Astrocyte (in vitro differentiated cells and primary cell): ENCODE results near the gene TTC27. TPM values are rescaled to one million over a fixed set of nuclear protein-coding genes. Genes with fewer than 3 reads are reported as not detected.

Experiments
- DNase-seq: peaks from one replicate; pipeline ENCODE4 v3.0.0-alpha.2; 2010; ENCODE audit warnings: low read depth
- FAIRE-seq: peaks from 2 replicates; lab custom pipeline; 2011; peaks lifted over from hg19 to GRCh38; lab: Jason Lieb, UNC
- H2AFZ ChIP-seq: 2 replicates; pipeline ENCODE4 v1.6.0; 2012; ENCODE audit warnings: low read depth, low read length, inconsistent platforms
- H3K27ac ChIP-seq: 2 replicates; pipeline ENCODE4 v1.5.1; 2011; ENCODE audit warnings: low read depth, low read length, inconsistent platforms
- H3K27me3 ChIP-seq: 2 replicates; pipeline ENCODE4 v1.6.0; 2011; ENCODE audit warnings: low read length, inconsistent platforms; ENCODE audit not compliant: insufficient read depth
- H3K36me3 ChIP-seq: 2 replicates; pipeline ENCODE4 v1.5.1; 2011; ENCODE audit warnings: low read length, inconsistent platforms; ENCODE audit not compliant: insufficient read depth
- H3K4me1 ChIP-seq: 2 replicates; pipeline ENCODE4 v1.5.1; 2011; ENCODE audit warnings: low read length, inconsistent platforms; ENCODE audit not compliant: insufficient read depth
- H3K4me2 ChIP-seq: 2 replicates; pipeline ENCODE4 v1.6.0; 2012; ENCODE audit warnings: low read length, inconsistent platforms
- H3K4me3 ChIP-seq: 2 replicates; pipeline ENCODE4 v1.5.1; 2011; ENCODE audit warnings: low read depth, mild to moderate bottlenecking, low read length, inconsistent platforms; ENCODE audit not compliant: insufficient read depth
- H3K79me2 ChIP-seq: 2 replicates; pipeline ENCODE4 v1.6.0; 2012; ENCODE audit warnings: mild to moderate bottlenecking, low read length, inconsistent platforms; ENCODE audit not compliant: insufficient read depth
- H3K9ac ChIP-seq: 2 replicates; pipeline ENCODE4 v1.6.0; 2012; ENCODE audit warnings: mild to moderate bottlenecking, low read length, inconsistent platforms
- H3K9me3 ChIP-seq: 2 replicates; pipeline ENCODE4 v1.5.1; 2012; ENCODE audit warnings: low read depth, mild to moderate bottlenecking, low read length, inconsistent platforms; ENCODE audit not compliant: insufficient read depth
- H4K20me1 ChIP-seq: 2 replicates; pipeline ENCODE4 v1.6.0; 2012; ENCODE audit warnings: low read length, inconsistent platforms; ENCODE audit not compliant: insufficient read depth
- H3K27ac Mint-ChIP-seq: one replicate; pipeline ENCODE4 v1.8.0; 2021; ENCODE audit warnings: mild to moderate bottlenecking, mixed read lengths; ENCODE audit not compliant: unreplicated experiment
- H3K27me3 Mint-ChIP-seq: one replicate; pipeline ENCODE4 v1.8.0; 2021; ENCODE audit warnings: low read depth, mixed read lengths; ENCODE audit not compliant: unreplicated experiment
- H3K36me3 Mint-ChIP-seq: one replicate; pipeline ENCODE4 v1.8.0; 2021; ENCODE audit warnings: low read depth, mixed read lengths; ENCODE audit not compliant: unreplicated experiment
- H3K4me1 Mint-ChIP-seq: one replicate; pipeline ENCODE4 v1.8.0; 2021; ENCODE audit warnings: low read depth, mixed read lengths; ENCODE audit not compliant: unreplicated experiment
- H3K4me3 Mint-ChIP-seq: one replicate; pipeline ENCODE4 v1.8.0; 2021; ENCODE audit warnings: mild to moderate bottlenecking, moderate library complexity, mixed read lengths; ENCODE audit not compliant: unreplicated experiment
- H3K9me3 Mint-ChIP-seq: one replicate; pipeline ENCODE4 v1.8.0; 2021; ENCODE audit warnings: mild to moderate bottlenecking, mixed read lengths; ENCODE audit not compliant: unreplicated experiment
- EZH2 ChIP-seq: IDR thresholded peaks from 2 replicates; pipeline ENCODE4 v1.6.1; 2012; ENCODE audit warnings: mild to moderate bottlenecking, low read length, inconsistent platforms; ENCODE audit not compliant: insufficient read depth
- total RNA-seq: library from RNA; stranded (reverse); gene quantifications from 2 replicates; pipeline ENCODE4 v1.2.1, GENCODE V29; 2021
- TF ChIP-seq, protein P1 (sequence below): IDR thresholded peaks from 2 replicates; pipeline ENCODE4 v1.5.1; 2011; ENCODE audit warnings: low read depth, mild to moderate bottlenecking, inconsistent platforms, low read length, moderate library complexity; ENCODE audit not compliant: insufficient read depth

TTC27 gene
- total RNA-seq, 1 donor from 2014 or later = 25.1 TPM

- Histone ChIP-seq H3K79me2 (peaks cover 3% of the 10 kb centered on the region), H3K4me3 (no peak overlapping the region), H3K4me2 (no peak overlapping the region), H3K4me1 (peaks cover under 1% of the 10 kb centered on the region), H3K27ac (no peak overlapping the region), H4K20me1 (peaks cover 4% of the 10 kb centered on the region), H3K36me3 (no peaks in the 10 kb centered on the region), H3K9me3 (no peaks in the 10 kb centered on the region), H2AFZ (no peak overlapping the region), H3K27me3 (no peaks in the 10 kb centered on the region), H3K9ac (no peak overlapping the region)
- no peak overlapping the region for H3K27ac Mint-ChIP-seq
- peaks cover 10% of the 10 kb centered on the region for H3K4me1 Mint-ChIP-seq
- H3K27me3 Mint-ChIP-seq = no peaks in the 10 kb centered on the region
- FAIRE-seq = no peak
- no peak for DNase-seq
- no peak overlapping the region for H3K4me3 Mint-ChIP-seq
- peaks cover 2% of the 10 kb centered on the region for H3K36me3 Mint-ChIP-seq
- TF ChIP-seq, protein P1, sequence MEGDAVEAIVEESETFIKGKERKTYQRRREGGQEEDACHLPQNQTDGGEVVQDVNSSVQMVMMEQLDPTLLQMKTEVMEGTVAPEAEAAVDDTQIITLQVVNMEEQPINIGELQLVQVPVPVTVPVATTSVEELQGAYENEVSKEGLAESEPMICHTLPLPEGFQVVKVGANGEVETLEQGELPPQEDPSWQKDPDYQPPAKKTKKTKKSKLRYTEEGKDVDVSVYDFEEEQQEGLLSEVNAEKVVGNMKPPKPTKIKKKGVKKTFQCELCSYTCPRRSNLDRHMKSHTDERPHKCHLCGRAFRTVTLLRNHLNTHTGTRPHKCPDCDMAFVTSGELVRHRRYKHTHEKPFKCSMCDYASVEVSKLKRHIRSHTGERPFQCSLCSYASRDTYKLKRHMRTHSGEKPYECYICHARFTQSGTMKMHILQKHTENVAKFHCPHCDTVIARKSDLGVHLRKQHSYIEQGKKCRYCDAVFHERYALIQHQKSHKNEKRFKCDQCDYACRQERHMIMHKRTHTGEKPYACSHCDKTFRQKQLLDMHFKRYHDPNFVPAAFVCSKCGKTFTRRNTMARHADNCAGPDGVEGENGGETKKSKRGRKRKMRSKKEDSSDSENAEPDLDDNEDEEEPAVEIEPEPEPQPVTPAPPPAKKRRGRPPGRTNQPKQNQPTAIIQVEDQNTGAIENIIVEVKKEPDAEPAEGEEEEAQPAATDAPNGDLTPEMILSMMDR = no peak
- no peak for TF ChIP-seq EZH2
- H3K9me3 Mint-ChIP-seq = no peaks in the 10 kb centered on the region
Measured at GRCh38 chr2:32683520-32684086, 55.8 kb downstream of the TTC27 start.

- no peaks in the 10 kb centered on the region for H3K79me2 ChIP-seq
- peaks cover 5% of the 10 kb centered on the region for H3K4me1 ChIP-seq
- no peak overlapping the region for H2AFZ ChIP-seq
- no peak overlapping the region for H3K27ac ChIP-seq
- H3K9me3 ChIP-seq = no peaks in the 10 kb centered on the region
- H3K4me1 Mint-ChIP-seq = peaks cover 8% of the 10 kb centered on the region
- H3K27me3 ChIP-seq = no peaks in the 10 kb centered on the region
- H3K4me3 Mint-ChIP-seq = no peak overlapping the region
- H3K9ac ChIP-seq = no peak overlapping the region
- no peaks in the 10 kb centered on the region for H3K9me3 Mint-ChIP-seq
- H3K36me3 Mint-ChIP-seq = no peaks in the 10 kb centered on the region
- H3K36me3 ChIP-seq = no peaks in the 10 kb centered on the region
- H3K4me3 ChIP-seq = no peak overlapping the region
- H3K4me2 ChIP-seq = peak overlapping the region; percentile 31
- no peak for FAIRE-seq
- peak; percentile 89 for DNase-seq
- no peak overlapping the region for H3K27ac Mint-ChIP-seq
- no peaks in the 10 kb centered on the region for H3K27me3 Mint-ChIP-seq
- TF ChIP-seq EZH2 = no peak
- TF ChIP-seq, protein P1 = no peak
- H4K20me1 ChIP-seq = no peaks in the 10 kb centered on the region
Measured at GRCh38 chr2:32688541-32688940, 60.7 kb downstream of the TTC27 start.

DNA sequence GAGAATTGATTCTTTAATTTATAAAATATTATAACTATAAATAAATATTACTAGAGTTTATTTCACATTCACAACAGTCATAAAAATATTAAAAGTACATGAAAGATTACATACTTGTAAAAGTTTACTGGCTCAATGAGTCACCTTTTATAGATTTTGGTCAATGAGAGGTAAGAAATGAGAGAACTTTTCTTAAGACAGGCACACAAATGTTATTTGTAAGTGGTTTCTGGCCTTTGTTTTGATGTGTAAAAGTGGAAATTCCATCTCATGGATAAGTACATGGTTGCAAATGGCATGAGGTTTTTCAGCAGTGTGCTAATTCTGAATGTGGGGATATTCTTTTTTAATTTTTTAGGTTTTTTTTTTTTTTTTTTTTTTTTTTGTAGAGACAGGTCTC lies 63.8 kb downstream of the TTC27 start:
- Histone ChIP-seq H3K4me3 (no peak overlapping the region), H3K4me2 (no peak overlapping the region), H4K20me1 (no peaks in the 10 kb centered on the region), H2AFZ (no peak overlapping the region), H3K27me3 (no peaks in the 10 kb centered on the region), H3K9me3 (no peaks in the 10 kb centered on the region), H3K9ac (no peak overlapping the region), H3K79me2 (no peaks in the 10 kb centered on the region), H3K4me1 (peaks cover 7% of the 10 kb centered on the region), H3K27ac (no peak overlapping the region), H3K36me3 (no peaks in the 10 kb centered on the region)
- H3K4me3 Mint-ChIP-seq = no peak overlapping the region
- H3K4me1 Mint-ChIP-seq = peaks cover 8% of the 10 kb centered on the region
- DNase-seq (no peak), FAIRE-seq (no peak)
- no peaks in the 10 kb centered on the region for H3K9me3 Mint-ChIP-seq
- no peaks in the 10 kb centered on the region for H3K27me3 Mint-ChIP-seq
- H3K27ac Mint-ChIP-seq = no peak overlapping the region
- TF ChIP-seq, protein P1 = no peak
- TF ChIP-seq EZH2 = no peak
- no peaks in the 10 kb centered on the region for H3K36me3 Mint-ChIP-seq
